Iris pigment epithelial cell (primary cell): ENCODE data around the gene SORCS3.

ENCODE experiments used
- DNase-seq: peaks from one replicate; pipeline ENCODE4 v3.0.0-alpha.2; 2011; ENCODE audit warnings: low read depth

SORCS3 gene

DNA sequence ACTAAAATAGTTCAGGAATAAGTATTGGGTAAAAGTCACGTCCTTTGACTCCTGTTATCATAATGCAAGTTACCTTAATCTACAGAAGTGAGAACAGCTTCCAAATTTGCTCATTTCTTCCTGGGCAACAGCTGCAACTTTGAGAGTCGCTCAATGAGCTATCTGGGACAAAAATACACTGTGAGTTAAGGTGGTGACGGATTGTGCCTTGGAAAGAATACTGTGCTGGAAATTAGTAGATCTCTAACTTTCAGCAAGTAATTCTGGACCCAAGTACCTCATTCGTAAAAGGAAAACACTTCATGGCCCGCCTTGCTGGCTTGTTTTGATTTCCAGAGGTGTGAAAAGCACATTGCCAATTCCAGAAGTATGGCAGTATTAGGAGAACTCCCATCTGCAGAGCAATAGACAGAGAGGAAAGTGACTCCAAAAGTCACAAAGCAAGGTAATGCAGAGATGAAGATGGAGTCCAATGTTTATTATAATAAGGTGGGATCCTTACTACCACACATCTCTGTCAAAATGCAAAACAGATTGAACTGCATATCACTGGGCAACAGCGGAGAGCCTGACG is 626.0 kb downstream of the SORCS3 start:
- DNase-seq = no peak

DNA sequence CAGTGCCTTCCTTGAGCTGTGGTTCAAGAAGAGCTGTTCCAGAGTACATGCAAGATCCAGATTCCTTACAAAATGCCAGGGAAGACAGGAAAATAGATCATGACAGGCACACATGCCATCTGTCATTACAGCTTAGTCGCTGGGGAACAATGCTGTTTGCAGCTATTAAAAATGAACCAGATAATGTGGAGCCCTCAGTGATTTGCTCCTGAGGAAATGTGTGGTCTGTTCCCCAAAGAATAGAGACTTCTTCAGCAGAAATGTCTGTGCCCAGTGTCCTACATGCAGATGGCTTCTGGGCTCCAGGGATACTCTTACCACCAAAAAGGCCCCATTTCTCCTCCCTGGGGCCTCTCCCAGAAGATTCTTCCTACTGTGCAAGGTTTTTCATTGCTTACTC is 627.9 kb downstream of the SORCS3 start:
- DNase-seq = no peak

- DNase-seq = no peak
Measured at GRCh38 chr10:105269689-105270088, 628.6 kb downstream of the SORCS3 start.

- DNase-seq = no peak
Measured at GRCh38 chr10:105274556-105275070, 633.5 kb downstream of the SORCS3 start.

DNA sequence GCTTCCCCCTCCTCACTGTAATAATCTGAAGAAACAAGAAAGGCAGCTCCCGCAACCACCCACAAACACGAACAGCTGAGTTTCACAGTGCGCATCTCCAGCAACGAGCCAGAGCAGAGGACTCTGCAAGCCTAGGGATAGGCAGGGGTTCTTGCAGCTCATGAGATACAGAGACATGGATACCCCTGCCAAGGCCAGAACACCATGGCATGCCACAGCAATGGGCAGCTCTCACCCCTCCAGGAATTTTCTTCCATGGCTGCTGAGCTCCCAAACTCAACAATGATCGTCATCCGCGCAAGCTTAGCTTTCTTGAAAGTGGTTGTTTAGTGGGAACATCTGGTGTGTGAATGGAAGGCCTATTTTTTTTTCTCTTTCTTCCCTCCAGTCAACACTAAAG is 637.3 kb downstream of the SORCS3 start:
- no peak for DNase-seq

DNA sequence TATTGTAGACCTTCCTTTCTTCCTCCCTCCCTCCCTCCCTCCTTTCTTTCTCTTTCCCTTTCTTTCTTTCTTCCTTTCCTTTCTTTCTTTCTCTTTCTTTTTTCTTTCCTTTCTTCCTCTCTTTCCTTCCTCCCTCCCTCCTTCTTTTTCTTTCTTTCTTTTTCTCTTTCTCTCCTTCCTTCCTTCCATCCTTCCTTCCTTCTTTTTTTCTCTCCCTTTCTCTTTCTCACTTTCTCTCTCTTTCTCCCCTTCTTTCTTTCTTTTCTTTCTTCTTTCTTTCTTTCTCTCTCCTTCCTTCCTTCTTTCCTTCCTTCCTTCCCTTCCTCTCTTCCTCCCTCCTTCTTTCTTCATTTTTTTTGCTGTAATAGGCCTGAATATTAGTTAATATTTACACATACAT is 638.0 kb downstream of the SORCS3 start:
- no peak for DNase-seq

- no peak for DNase-seq
Measured at GRCh38 chr10:105280895-105281294, 639.8 kb downstream of the SORCS3 start.

GRCh38 chr10:105284476-105285215 is 643.6 kb downstream of the SORCS3 start:
- DNase-seq = no peak

DNA sequence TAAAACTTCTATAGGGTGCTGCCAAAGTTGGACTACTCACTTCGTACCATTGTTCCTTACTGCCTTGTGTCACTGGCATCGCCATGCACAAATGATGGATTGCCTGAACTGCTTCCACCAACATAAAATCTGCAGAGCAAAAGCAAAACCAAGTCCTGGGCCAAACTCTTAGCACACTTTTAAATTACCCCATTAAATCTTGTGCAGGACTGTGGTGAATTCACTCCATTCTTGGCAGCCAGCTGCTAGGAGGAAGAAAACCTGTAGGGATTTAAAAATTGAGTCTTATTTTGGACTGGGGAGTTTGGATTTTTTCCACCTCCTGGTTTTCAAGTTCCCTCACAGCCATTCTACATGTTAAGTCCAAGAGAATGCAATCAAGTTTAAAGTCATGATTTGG is 646.9 kb downstream of the SORCS3 start:
- DNase-seq = no peak

- DNase-seq = no peak
Measured at GRCh38 chr10:105288613-105289012, 647.5 kb downstream of the SORCS3 start.

GRCh38 chr10:105291571-105291970 is 650.5 kb downstream of the SORCS3 start:
- DNase-seq = no peak

DNA sequence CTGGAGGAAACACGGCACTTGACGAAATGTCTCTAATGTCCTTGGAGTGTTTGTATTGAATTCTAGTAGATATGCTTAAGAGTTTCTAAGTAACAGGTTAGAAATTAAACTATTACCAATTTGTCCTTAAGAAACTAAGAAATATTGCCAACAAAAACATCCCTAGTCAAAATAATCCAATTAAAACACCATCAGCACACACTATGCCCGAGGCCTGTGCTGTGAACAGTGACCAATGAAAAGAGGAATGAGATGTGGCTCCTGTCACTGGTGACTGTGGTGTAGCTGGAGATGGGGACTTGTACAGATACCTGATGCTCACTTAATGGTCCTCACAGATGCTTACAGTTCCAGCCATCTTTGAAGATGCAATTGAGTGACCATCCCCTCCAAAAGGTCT is 651.1 kb downstream of the SORCS3 start:
- DNase-seq = no peak
